Chondrocyte (in vitro differentiated cells): ENCODE measurements around the gene LGALS9. TPM values are rescaled to one million over a fixed set of nuclear protein-coding genes. Genes with fewer than 3 reads are reported as not detected.

ENCODE experiments used
- DNase-seq: peaks from one replicate; pipeline ENCODE4 v3.0.0; 2021; ENCODE audit warnings: mixed read lengths, low spot score
- H3K27ac Mint-ChIP-seq: one replicate; pipeline ENCODE4 v1.8.0; 2021; ENCODE audit warnings: mild to moderate bottlenecking, moderate library complexity, mixed read lengths; ENCODE audit not compliant: unreplicated experiment
- H3K27me3 Mint-ChIP-seq: 2 replicates; pipeline ENCODE4 v1.8.0; 2021; ENCODE audit warnings: low read depth, mixed read lengths
- H3K36me3 Mint-ChIP-seq: 2 replicates; pipeline ENCODE4 v1.8.0; 2021; ENCODE audit warnings: low read depth, mixed read lengths
- H3K4me1 Mint-ChIP-seq: 2 replicates; pipeline ENCODE4 v1.8.0; 2021; ENCODE audit warnings: low read depth, mild to moderate bottlenecking, mixed read lengths
- H3K4me3 Mint-ChIP-seq: one replicate; pipeline ENCODE4 v1.8.0; 2021; ENCODE audit warnings: mild to moderate bottlenecking, moderate library complexity, mixed read lengths; ENCODE audit not compliant: unreplicated experiment
- H3K9me3 Mint-ChIP-seq: 2 replicates; pipeline ENCODE4 v1.8.0; 2021; ENCODE audit warnings: low read depth, mixed read lengths
- total RNA-seq: library from RNA; stranded (reverse); gene quantifications from 3 replicates; pipeline ENCODE4 v1.2.1, GENCODE V29; 2021
- TF ChIP-seq, protein P1 (sequence below): fragments of 200-600 bp; sonication (generic); IDR thresholded peaks from 2 replicates; pipeline ENCODE4 v1.5.0; 2021; ENCODE audit warnings: antibody characterized with exemption, mild to moderate bottlenecking, moderate library complexity

LGALS9 gene
- total RNA-seq, 1 donor from 2014 or later: 4.3 TPM

DNA sequence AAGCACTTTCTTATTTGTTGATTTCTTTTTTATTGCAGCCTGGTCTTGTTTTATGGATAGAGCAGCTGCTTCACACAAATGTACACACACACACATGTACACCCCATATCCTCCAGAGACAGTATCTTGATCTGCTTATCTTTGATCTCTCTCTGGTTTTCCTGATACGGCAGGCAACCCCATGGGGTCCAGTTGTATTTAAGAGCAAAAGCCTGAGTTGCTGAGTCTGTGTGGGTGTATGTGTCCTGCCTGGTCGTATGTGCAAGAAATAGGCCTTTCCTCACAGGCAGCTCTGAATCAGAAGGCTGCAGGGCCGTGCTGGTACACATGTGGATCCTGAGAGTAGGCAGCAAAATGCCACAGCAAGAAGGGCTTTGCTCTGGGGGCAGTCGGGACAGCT is 14.6 kb upstream of the LGALS9 start:
- no peak overlapping the region for H3K27ac Mint-ChIP-seq
- H3K36me3 Mint-ChIP-seq: peaks cover 28% of the 10 kb centered on the region
- H3K4me1 Mint-ChIP-seq: no peaks in the 10 kb centered on the region
- TF ChIP-seq, protein P1, sequence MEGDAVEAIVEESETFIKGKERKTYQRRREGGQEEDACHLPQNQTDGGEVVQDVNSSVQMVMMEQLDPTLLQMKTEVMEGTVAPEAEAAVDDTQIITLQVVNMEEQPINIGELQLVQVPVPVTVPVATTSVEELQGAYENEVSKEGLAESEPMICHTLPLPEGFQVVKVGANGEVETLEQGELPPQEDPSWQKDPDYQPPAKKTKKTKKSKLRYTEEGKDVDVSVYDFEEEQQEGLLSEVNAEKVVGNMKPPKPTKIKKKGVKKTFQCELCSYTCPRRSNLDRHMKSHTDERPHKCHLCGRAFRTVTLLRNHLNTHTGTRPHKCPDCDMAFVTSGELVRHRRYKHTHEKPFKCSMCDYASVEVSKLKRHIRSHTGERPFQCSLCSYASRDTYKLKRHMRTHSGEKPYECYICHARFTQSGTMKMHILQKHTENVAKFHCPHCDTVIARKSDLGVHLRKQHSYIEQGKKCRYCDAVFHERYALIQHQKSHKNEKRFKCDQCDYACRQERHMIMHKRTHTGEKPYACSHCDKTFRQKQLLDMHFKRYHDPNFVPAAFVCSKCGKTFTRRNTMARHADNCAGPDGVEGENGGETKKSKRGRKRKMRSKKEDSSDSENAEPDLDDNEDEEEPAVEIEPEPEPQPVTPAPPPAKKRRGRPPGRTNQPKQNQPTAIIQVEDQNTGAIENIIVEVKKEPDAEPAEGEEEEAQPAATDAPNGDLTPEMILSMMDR: no peak
- H3K9me3 Mint-ChIP-seq: no peaks in the 10 kb centered on the region
- no peak overlapping the region for H3K4me3 Mint-ChIP-seq
- no peak for DNase-seq
- H3K27me3 Mint-ChIP-seq: no peaks in the 10 kb centered on the region

DNA sequence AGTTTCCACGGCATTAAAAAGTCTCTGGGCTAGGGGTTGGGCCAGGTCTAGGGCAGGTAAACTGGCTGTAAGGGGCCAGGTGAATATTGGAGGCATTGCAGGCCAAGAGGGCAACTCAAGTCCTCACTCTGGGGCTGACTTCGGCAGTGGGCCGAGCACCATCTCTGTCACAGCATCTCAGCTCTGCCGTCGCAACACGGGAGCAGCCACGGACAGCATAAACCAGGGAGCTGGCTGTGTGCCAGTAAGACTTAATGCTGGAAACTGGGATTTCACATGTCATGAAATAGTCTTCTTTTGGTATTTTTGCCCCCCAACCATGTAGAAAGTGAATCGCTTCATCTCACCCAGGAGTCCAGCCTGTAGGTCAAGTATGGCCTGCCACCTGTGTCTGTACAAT is 12.6 kb upstream of the LGALS9 start:
- no peaks in the 10 kb centered on the region for H3K4me1 Mint-ChIP-seq
- TF ChIP-seq, protein P1: no peak
- H3K27ac Mint-ChIP-seq: no peak overlapping the region
- H3K27me3 Mint-ChIP-seq: no peaks in the 10 kb centered on the region
- H3K4me3 Mint-ChIP-seq: no peak overlapping the region
- H3K36me3 Mint-ChIP-seq: peaks cover 34% of the 10 kb centered on the region
- no peak for DNase-seq
- no peaks in the 10 kb centered on the region for H3K9me3 Mint-ChIP-seq

DNA sequence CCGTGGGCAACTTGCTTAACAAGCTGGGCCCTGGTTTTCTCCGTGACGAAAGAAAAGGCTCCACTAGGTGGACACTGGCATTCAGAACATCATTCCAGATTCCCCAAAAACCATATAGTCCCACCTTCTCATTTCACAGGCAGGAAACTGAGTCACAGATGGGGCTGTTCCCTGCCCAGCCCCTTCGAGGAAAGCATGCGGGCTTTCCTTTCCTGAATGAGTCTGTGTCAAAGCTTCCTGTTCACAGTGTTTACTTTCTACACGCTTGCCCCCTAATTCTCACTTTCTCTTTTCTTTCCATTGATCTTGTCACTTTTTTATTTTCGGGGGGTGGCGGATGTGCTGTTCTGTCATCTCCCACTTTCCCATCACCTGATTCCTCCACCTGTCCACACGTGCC is 10.3 kb upstream of the LGALS9 start:
- TF ChIP-seq, protein P1: no peak
- no peaks in the 10 kb centered on the region for H3K4me1 Mint-ChIP-seq
- no peak overlapping the region for H3K27ac Mint-ChIP-seq
- no peak overlapping the region for H3K4me3 Mint-ChIP-seq
- H3K36me3 Mint-ChIP-seq: peaks cover 39% of the 10 kb centered on the region
- DNase-seq: no peak
- H3K9me3 Mint-ChIP-seq: no peaks in the 10 kb centered on the region
- no peaks in the 10 kb centered on the region for H3K27me3 Mint-ChIP-seq

DNA sequence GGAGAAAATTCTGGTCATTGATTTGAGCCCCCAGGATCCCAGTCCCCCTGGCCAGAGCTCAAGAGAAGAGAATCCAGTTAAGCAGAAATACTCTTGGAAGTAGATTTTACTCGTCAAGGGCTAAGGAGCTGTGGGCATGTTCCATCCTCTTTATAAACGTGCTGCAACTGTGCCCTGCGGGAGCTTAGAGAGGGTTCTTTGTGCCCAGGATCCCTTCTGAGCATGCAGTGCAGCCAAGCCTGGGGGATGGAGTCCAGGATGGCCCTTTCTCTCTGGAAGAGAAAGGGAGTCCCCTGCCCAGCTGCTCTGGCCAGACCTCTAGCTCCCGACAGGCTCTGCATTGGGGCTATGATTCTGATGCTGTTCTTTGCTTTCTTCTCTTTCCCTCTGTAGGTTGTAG is 9.5 kb upstream of the LGALS9 start:
- Mint-ChIP-seq H3K4me3 (no peak overlapping the region), H3K9me3 (no peaks in the 10 kb centered on the region), H3K4me1 (no peaks in the 10 kb centered on the region), H3K27ac (no peak overlapping the region), H3K36me3 (peaks cover 38% of the 10 kb centered on the region), H3K27me3 (no peaks in the 10 kb centered on the region)
- no peak for DNase-seq
- TF ChIP-seq, protein P1: no peak

- TF ChIP-seq, protein P1: no peak
- H3K9me3 Mint-ChIP-seq: no peaks in the 10 kb centered on the region
- DNase-seq: no peak
- no peak overlapping the region for H3K27ac Mint-ChIP-seq
- no peaks in the 10 kb centered on the region for H3K4me1 Mint-ChIP-seq
- H3K4me3 Mint-ChIP-seq: no peak overlapping the region
- peaks cover 40% of the 10 kb centered on the region for H3K36me3 Mint-ChIP-seq
- H3K27me3 Mint-ChIP-seq: no peaks in the 10 kb centered on the region
Observed at GRCh38 chr17:27621942-27622559, 8.9 kb upstream of the LGALS9 start.
